SW480 (cell line): ENCODE results near the gene NAP1L4.
A peak's percentile ranks its signal among the peaks of the same experiment; 100 is the strongest.
"Not testable (repeated sequence)": the region's sequence is repeated elsewhere in the genome, so short reads cannot be mapped to it uniquely, and the experiment has no call there.

Experiments
- DNase-seq: peaks from one replicate; pipeline ENCODE4 v3.0.0-alpha.2; 2016; ENCODE audit warnings: low spot score

NAP1L4 gene

GRCh38 chr11:2921742-2922493 lies 70.2 kb downstream of the NAP1L4 start:
- no peak for DNase-seq

GRCh38 chr11:2921261-2921660 lies 70.9 kb downstream of the NAP1L4 start:
- DNase-seq: no peak

- no peak for DNase-seq
Measured at GRCh38 chr11:2920343-2920742, 71.8 kb downstream of the NAP1L4 start.

- DNase-seq: no peak
Measured at GRCh38 chr11:2919837-2920236, 72.3 kb downstream of the NAP1L4 start.

- DNase-seq: no peak
Measured at GRCh38 chr11:2919188-2919587, 72.9 kb downstream of the NAP1L4 start.

GRCh38 chr11:2917842-2918490 lies 74.2 kb downstream of the NAP1L4 start:
- DNase-seq: no peak

- DNase-seq: no peak
Measured at GRCh38 chr11:2916892-2917645, 75.1 kb downstream of the NAP1L4 start.

- no peak for DNase-seq
Measured at GRCh38 chr11:2916114-2916891, 75.8 kb downstream of the NAP1L4 start.

- DNase-seq: no peak
Measured at GRCh38 chr11:2915473-2915872, 76.7 kb downstream of the NAP1L4 start.

GRCh38 chr11:2914455-2915195 lies 77.5 kb downstream of the NAP1L4 start:
- DNase-seq: no peak

- DNase-seq: no peak
Measured at GRCh38 chr11:2913776-2914175, 78.4 kb downstream of the NAP1L4 start.

GRCh38 chr11:2913019-2913431 lies 79.1 kb downstream of the NAP1L4 start:
- DNase-seq: no peak

- DNase-seq: peak; percentile 81
Measured at GRCh38 chr11:2912498-2912897, 79.6 kb downstream of the NAP1L4 start.

- DNase-seq: no peak
Measured at GRCh38 chr11:2911785-2912391, 80.2 kb downstream of the NAP1L4 start.

- no peak for DNase-seq
Measured at GRCh38 chr11:2911088-2911784, 80.9 kb downstream of the NAP1L4 start.

- no peak for DNase-seq
Measured at GRCh38 chr11:2910401-2910955, 81.7 kb downstream of the NAP1L4 start.

- DNase-seq: no peak
Measured at GRCh38 chr11:2909133-2909902, 82.8 kb downstream of the NAP1L4 start.

- DNase-seq: no peak
Measured at GRCh38 chr11:2908130-2908529, 84.0 kb downstream of the NAP1L4 start.

GRCh38 chr11:2905299-2905698 lies 86.8 kb downstream of the NAP1L4 start:
- not testable (repeated sequence) for DNase-seq
